A673 (cell line): ENCODE measurements around the gene XKR7. TPM values are rescaled to one million over a fixed set of nuclear protein-coding genes. Genes with fewer than 3 reads are reported as not detected.

Source experiments
- BruUV-seq: library from RNA; stranded (reverse); fragments of 400-500 nt; replicated peaks from 2 replicates; lab custom pipeline; 2021; lab: Mats Ljungman, UMichigan
- CTCF ChIA-PET: fragments of 300-600 bp; sonication (Branson Sonifier 250); formaldehyde crosslinking; loops from one replicate; lab custom pipeline; 2022; ENCODE audit warnings: antibody characterized with exemption; lab: Charles Lee
- POLR2A ChIA-PET: fragments of 300-600 bp; sonication (Branson Sonifier 250); formaldehyde crosslinking; loops from one replicate; lab custom pipeline; 2022; ENCODE audit warnings: antibody characterized with exemption; ENCODE audit not compliant: low non-redundant PET; lab: Charles Lee
- DNase-seq: peaks from one replicate; pipeline ENCODE4 v3.0.0-alpha.2; 2015; ENCODE audit warnings: low spot score
- H3K27ac ChIP-seq: fragments of 200-600 bp; sonication (generic); 2 replicates; pipeline ENCODE4 v1.5.1; 2016; ENCODE audit warnings: mixed run types, low read depth, mild to moderate bottlenecking, mixed read lengths, antibody characterized with exemption, low read length; ENCODE audit not compliant: poor library complexity, severe bottlenecking
- H3K27me3 ChIP-seq: fragments of 200-600 bp; sonication (generic); replicated peaks from 2 replicates; pipeline ENCODE4 v1.6.1; 2017; ENCODE audit warnings: mixed run types, low read depth, mild to moderate bottlenecking, mixed read lengths, antibody characterized with exemption, low read length; ENCODE audit not compliant: insufficient read depth, poor library complexity
- H3K36me3 ChIP-seq: fragments of 200-600 bp; sonication (generic); 2 replicates; pipeline ENCODE4 v1.6.1; 2016; ENCODE audit warnings: mixed run types, mild to moderate bottlenecking, mixed read lengths, antibody characterized with exemption, low read length; ENCODE audit not compliant: insufficient read depth, poor library complexity, severe bottlenecking
- H3K4me1 ChIP-seq: fragments of 200-600 bp; sonication (generic); 2 replicates; pipeline ENCODE4 v1.6.1; 2017; ENCODE audit warnings: mixed run types, mild to moderate bottlenecking, mixed read lengths, antibody characterized with exemption, low read length; ENCODE audit not compliant: insufficient read depth, poor library complexity, severe bottlenecking
- H3K4me3 ChIP-seq: fragments of 200-600 bp; sonication (generic); 2 replicates; pipeline ENCODE4 v1.5.1; 2016; ENCODE audit warnings: low read depth, mixed run types, mild to moderate bottlenecking, mixed read lengths, low read length; ENCODE audit not compliant: poor library complexity, severe bottlenecking
- H3K9me3 ChIP-seq: fragments of 200-600 bp; sonication (generic); 2 replicates; pipeline ENCODE4 v1.6.1; 2016; ENCODE audit warnings: mixed run types, low read depth, mild to moderate bottlenecking, mixed read lengths, antibody characterized with exemption, low read length; ENCODE audit not compliant: poor library complexity, severe bottlenecking
- EZH2 ChIP-seq: fragments of 200-600 bp; sonication (generic); IDR thresholded peaks from 2 replicates; pipeline ENCODE4 v1.6.1; 2017; ENCODE audit warnings: borderline replicate concordance, low read depth, mild to moderate bottlenecking, mixed read lengths, antibody characterized with exemption, low read length; ENCODE audit not compliant: poor library complexity, severe bottlenecking
- intact Hi-C: fragments of 100-400 bp; cut with micrococcal nuclease; formaldehyde crosslinking; loops from one replicate; pipeline ENCODE4 v1.10.0; 2022; ENCODE audit not compliant: unreplicated experiment
- total RNA-seq: library from RNA; stranded (reverse); gene quantifications from 2 replicates; pipeline ENCODE4 v1.2.3, GENCODE V29; 2021
- TF ChIP-seq, protein P1 (sequence below): fragments of 300-800, 200-600 bp; sonication (generic); conservative IDR thresholded peaks from 2 replicates; pipeline ENCODE4 v1.5.1; 2017; ENCODE audit warnings: low read depth, mild to moderate bottlenecking, antibody characterized with exemption, low read length, moderate library complexity, mixed read lengths

XKR7 gene
- total RNA-seq, 1 experiment from 2014 or later, result not detected

- BruUV-seq, result no TSS peak
- peak; percentile 59 for TF ChIP-seq EZH2
- TF ChIP-seq, protein P1, sequence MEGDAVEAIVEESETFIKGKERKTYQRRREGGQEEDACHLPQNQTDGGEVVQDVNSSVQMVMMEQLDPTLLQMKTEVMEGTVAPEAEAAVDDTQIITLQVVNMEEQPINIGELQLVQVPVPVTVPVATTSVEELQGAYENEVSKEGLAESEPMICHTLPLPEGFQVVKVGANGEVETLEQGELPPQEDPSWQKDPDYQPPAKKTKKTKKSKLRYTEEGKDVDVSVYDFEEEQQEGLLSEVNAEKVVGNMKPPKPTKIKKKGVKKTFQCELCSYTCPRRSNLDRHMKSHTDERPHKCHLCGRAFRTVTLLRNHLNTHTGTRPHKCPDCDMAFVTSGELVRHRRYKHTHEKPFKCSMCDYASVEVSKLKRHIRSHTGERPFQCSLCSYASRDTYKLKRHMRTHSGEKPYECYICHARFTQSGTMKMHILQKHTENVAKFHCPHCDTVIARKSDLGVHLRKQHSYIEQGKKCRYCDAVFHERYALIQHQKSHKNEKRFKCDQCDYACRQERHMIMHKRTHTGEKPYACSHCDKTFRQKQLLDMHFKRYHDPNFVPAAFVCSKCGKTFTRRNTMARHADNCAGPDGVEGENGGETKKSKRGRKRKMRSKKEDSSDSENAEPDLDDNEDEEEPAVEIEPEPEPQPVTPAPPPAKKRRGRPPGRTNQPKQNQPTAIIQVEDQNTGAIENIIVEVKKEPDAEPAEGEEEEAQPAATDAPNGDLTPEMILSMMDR, result no peak
- H3K36me3 ChIP-seq, result no peaks in the 10 kb centered on the region
- peaks cover 51% of the 10 kb centered on the region for H3K27me3 ChIP-seq
- intact Hi-C loops, result no loop called here
- H3K4me1 ChIP-seq, result peaks cover 4% of the 10 kb centered on the region
- H3K27ac ChIP-seq, result no peak within 1 kb of the TSS
- H3K9me3 ChIP-seq, result no peaks in the 10 kb centered on the region
- DNase-seq, result no peak
- ChIA-PET CTCF (no interaction called here), POLR2A (no interaction called here)
- no peak within 1 kb of the TSS for H3K4me3 ChIP-seq
Observed at GRCh38 chr20:32052090-32052777, 84.3 kb downstream of the XKR7 start, which contains the start of gene HCK. TSS of gene HCK (plus strand) at chr20:32052242.

DNA sequence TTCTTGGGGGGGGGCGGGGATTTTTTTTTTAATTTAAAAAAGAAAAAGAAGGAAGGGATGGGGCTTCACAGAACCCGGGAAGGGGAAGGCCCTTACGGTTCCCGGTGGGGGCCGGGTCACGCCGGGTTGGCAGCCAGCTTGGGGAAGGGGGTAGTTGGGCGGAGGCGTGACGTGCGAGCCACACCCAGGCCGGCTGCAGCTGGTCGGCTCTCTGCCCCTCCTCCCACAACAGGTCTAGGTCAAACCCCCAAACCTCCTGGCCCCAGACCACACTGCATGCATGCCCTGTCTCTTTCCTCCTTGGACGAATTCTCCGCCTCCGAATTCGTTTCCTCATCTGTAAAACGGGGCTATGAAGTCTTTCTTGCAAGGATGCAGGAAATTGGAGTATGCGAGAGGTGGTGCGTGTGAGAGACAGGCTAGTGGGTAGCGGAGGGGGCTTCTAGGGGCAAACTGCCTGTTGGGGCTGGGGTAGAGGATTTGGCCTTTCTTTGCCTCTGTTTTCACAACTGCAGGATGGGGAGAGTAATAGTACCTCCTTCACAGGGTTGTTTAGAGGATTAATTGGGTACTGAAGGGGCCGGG, 84.9 kb downstream of the XKR7 start:
- DNase-seq, result no peak
- ChIA-PET CTCF (no interaction called here), POLR2A (no interaction called here)
- Histone ChIP-seq H3K27me3 (peaks cover 51% of the 10 kb centered on the region), H3K4me3 (no peak overlapping the region), H3K27ac (no peak overlapping the region), H3K36me3 (no peaks in the 10 kb centered on the region), H3K9me3 (no peaks in the 10 kb centered on the region), H3K4me1 (peaks cover 4% of the 10 kb centered on the region)
- TF ChIP-seq, protein P1, result no peak
- no peak for TF ChIP-seq EZH2
- BruUV-seq, result no TSS peak
- intact Hi-C loops, result no loop called here

Other genes starting within 250 kb of the XKR7 start
- gene BCL2L1, start 245.3 kb upstream of the XKR7 start, total RNA-seq, result 44.5 and 47.8 TPM in 2 replicates
- 187 and 189 TPM in 2 replicates for gene TPX2, start 228.9 kb upstream of the XKR7 start, total RNA-seq
- 1.2 and 1.3 TPM in 2 replicates for gene MYLK2, start 148.8 kb upstream of the XKR7 start, total RNA-seq
- gene FOXS1, start 122.5 kb upstream of the XKR7 start, total RNA-seq, result not detected in 2 replicates
- gene DUSP15, start 97.6 kb upstream of the XKR7 start, total RNA-seq, result 0.31 TPM in 1 of 2 replicates, not detected in the other
- gene TTLL9, start 97.5 kb upstream of the XKR7 start, total RNA-seq, result not detected in 2 replicates
- gene PDRG1, start 16.1 kb upstream of the XKR7 start, total RNA-seq, result 18.7 and 24.3 TPM in 2 replicates
- gene CCM2L, start 42.3 kb downstream of the XKR7 start, total RNA-seq, result 0.22 TPM in 1 of 2 replicates, not detected in the other
- gene HCK, start 84.1 kb downstream of the XKR7 start, total RNA-seq, result not detected in 2 replicates
- 54.1 and 54.4 TPM in 2 replicates for gene TM9SF4, start 141.6 kb downstream of the XKR7 start, total RNA-seq
- gene PLAGL2, start 239.6 kb downstream of the XKR7 start, total RNA-seq, result 36.8 and 40.4 TPM in 2 replicates
- gene POFUT1, start 239.7 kb downstream of the XKR7 start, total RNA-seq, result 55.9 and 56.6 TPM in 2 replicates